Thyroid gland (tissue), 4 donors: ENCODE results near the gene TEX2. TPM values are rescaled to one million over a fixed set of nuclear protein-coding genes. Genes with fewer than 3 reads are reported as not detected.

ENCODE experiments used
- DNase-seq, 2 donors: peaks; one replicate each; pipeline ENCODE4 v3.0.0-alpha.2; 2019
- H3K27ac ChIP-seq, 3 donors: fragments of 200-600 bp; sonication (generic); 1 replicate in 2 of 3; 2 replicates in 1 of 3; pipeline ENCODE4 v1.5.1; 2016 to 2019; ENCODE audit warnings: mild to moderate bottlenecking in 1 of 3, moderate library complexity in 1 of 3
- H3K27me3 ChIP-seq: fragments of 200-600 bp; sonication (generic); one replicate; pipeline ENCODE4 v1.5.1; 2019
- H3K36me3 ChIP-seq, 2 donors: fragments of 200-600 bp; sonication (generic); one replicate each; pipeline ENCODE4 v1.5.1; 2016 to 2019
- H3K4me1 ChIP-seq, 2 donors: fragments of 200-600 bp; sonication (generic); one replicate each; pipeline ENCODE4 v1.5.1; 2017 to 2019
- H3K4me3 ChIP-seq, 3 donors: fragments of 200-600 bp; sonication (generic); replicated peaks in 1 of 3; 1 replicate in 2 of 3; 2 replicates in 1 of 3; pipeline ENCODE4 v1.5.1; 2016; ENCODE audit warnings: mild to moderate bottlenecking in 1 of 3
- H3K9me3 ChIP-seq: fragments of 200-600 bp; sonication (generic); one replicate; pipeline ENCODE4 v1.5.1; 2017
- POLR2A ChIP-seq, 2 donors: fragments of 450-650 bp; IDR thresholded peaks; one replicate each; pipeline ENCODE4 v1.6.1; 2017; ENCODE audit warnings: antibody characterized with exemption in 2 of 2, mild to moderate bottlenecking in 2 of 2, moderate library complexity in 1 of 2
- WGBS, 2 donors: methylation state at CpG; one replicate each; pipeline ENCODE4 v1.1.5; 2017; 5-methylcytosine and 5-hydroxymethylcytosine counted together
- intact Hi-C: fragments of 100-400 bp; cut with DNase I; formaldehyde crosslinking; loops from one replicate; pipeline ENCODE4 v1.15.1; 2023
- total RNA-seq, 4 donors: library from RNA; depleted of rRNA; stranded (reverse); fragments of >200 nt; gene quantifications; one replicate each; pipeline ENCODE4 v1.2.3, GENCODE V29; 2016
- TF ChIP-seq, protein P1 (sequence below), 6 experiments: fragments of 200-600 bp in 3 of 6; fragments of 450-650 bp in 3 of 6; sonication (generic) in 3 of 6; IDR thresholded peaks; one replicate each; pipeline ENCODE4 v1.5.1; 2016 to 2019; ENCODE audit warnings: antibody characterized with exemption in 6 of 6, mild to moderate bottlenecking in 2 of 6, inconsistent platforms in 1 of 6, moderate library complexity in 1 of 6

TEX2 gene
- total RNA-seq, 4 donors from 2014 or later = 63.9 to 101 (median 71.7) TPM

DNA sequence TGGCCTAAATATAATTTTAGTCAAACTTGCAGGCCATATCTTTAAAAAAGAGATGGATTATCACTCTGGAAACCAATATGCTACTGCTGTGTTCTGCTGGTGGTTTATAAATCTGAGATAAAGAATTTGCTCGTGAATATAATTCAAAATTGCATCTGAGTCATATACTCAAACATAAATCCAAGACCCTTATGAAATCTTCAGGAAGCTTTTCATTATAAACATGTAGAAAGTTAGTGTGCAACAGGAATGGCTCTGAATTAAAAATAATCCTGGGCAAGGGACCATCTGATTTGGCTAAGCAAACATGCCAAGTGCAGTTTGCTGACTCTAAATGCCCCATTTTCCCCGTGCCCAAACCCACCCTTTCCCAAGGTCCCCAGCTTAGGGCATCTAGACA, 57.3 kb downstream of the TEX2 start:
- Histone ChIP-seq H3K27me3 (no peaks in the 10 kb centered on the region), H3K9me3 (no peaks in the 10 kb centered on the region), H3K4me1 (peaks cover 22 to 23% of the 10 kb centered on the region in 2 donors), H3K4me3 (no peak overlapping the region), H3K36me3 (no peaks in the 10 kb centered on the region), H3K27ac (no peak overlapping the region)
- DNase-seq = no peak
- TF ChIP-seq, protein P1, sequence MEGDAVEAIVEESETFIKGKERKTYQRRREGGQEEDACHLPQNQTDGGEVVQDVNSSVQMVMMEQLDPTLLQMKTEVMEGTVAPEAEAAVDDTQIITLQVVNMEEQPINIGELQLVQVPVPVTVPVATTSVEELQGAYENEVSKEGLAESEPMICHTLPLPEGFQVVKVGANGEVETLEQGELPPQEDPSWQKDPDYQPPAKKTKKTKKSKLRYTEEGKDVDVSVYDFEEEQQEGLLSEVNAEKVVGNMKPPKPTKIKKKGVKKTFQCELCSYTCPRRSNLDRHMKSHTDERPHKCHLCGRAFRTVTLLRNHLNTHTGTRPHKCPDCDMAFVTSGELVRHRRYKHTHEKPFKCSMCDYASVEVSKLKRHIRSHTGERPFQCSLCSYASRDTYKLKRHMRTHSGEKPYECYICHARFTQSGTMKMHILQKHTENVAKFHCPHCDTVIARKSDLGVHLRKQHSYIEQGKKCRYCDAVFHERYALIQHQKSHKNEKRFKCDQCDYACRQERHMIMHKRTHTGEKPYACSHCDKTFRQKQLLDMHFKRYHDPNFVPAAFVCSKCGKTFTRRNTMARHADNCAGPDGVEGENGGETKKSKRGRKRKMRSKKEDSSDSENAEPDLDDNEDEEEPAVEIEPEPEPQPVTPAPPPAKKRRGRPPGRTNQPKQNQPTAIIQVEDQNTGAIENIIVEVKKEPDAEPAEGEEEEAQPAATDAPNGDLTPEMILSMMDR (IDR thresholded peaks at IDR 0.05) = no peak
- no peak for TF ChIP-seq POLR2A (IDR thresholded peaks at IDR 0.05)
- 69 to 75% methylated on average over 2 of the region's 2 CpGs for WGBS, 2 donors
- intact Hi-C loops = no loop called here

DNA sequence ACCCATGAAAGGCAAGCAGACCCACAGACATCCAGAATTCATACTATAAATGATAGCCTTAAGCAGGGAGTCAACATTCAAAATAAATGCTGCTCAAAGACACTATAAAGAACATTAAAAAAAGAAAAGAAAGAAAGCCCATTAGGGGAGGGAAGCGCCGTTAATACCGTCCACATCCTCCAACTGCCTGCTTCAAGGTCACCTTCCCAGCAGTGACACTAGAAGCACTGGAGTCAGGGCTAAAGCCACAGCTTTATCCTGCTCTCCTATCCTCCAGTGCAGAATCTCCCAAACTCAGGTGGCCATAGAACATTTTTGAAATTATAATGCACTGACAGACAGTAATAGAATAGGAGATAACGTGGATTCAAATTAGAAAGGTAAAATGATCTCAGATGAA, 59.4 kb downstream of the TEX2 start:
- 67 to 70% methylated on average over 4 of the region's 4 CpGs for WGBS, 2 donors
- H3K27ac ChIP-seq = no peak overlapping the region

DNA sequence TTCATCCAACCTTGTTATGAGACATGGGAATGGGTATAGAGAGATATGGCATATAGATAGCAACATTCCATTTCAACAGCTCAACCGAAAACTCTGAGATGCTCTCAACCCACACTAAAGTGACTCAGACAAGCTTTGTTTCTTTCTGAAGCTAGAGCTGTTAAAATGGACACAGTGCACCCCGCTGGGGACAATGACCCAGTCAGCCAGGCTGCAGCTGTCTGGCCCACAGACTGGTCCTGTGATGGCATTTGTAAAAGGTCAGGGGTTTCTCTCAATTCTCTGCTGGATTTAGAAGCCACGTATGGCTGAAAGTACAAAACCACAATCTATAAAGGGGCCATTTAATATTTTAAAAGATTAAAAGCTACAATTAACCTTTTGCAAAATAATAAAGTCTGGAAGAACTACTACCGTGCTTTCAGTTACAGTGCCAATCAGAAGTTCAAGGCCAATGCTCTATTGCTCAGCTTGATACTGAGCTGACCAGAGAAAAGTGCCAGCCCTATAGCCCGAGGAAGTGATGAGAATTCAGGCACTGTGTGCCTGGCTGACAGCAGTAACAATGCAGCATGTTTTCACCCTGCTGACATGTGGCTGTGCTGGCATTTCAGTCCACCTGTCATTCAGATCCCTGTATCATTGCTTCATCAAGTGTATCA, 60.2 kb downstream of the TEX2 start:
- 89 to 93% methylated on average over 5 of the region's 5 CpGs for WGBS, 2 donors
- Histone ChIP-seq H3K4me3 (no peak overlapping the region), H3K9me3 (no peaks in the 10 kb centered on the region), H3K27ac (no peak overlapping the region), H3K4me1 (peaks cover 7 to 12% of the 10 kb centered on the region in 2 donors), H3K36me3 (no peaks in the 10 kb centered on the region), H3K27me3 (no peaks in the 10 kb centered on the region)
- intact Hi-C loops = no loop called here
- TF ChIP-seq, protein P1 (IDR thresholded peaks at IDR 0.05) = no peak
- TF ChIP-seq POLR2A (IDR thresholded peaks at IDR 0.05) = no peak
- no peak for DNase-seq

More for the DNA sequence above, 59.4 kb downstream of the TEX2 start:
- DNase-seq = no peak
- Histone ChIP-seq H3K36me3 (no peaks in the 10 kb centered on the region), H3K4me3 (no peak overlapping the region), H3K4me1 (peaks cover 12 to 20% of the 10 kb centered on the region in 2 donors), H3K9me3 (no peaks in the 10 kb centered on the region), H3K27me3 (no peaks in the 10 kb centered on the region)
- TF ChIP-seq, protein P1 (IDR thresholded peaks at IDR 0.05) = no peak
- TF ChIP-seq POLR2A (IDR thresholded peaks at IDR 0.05) = no peak
- intact Hi-C loops = no loop called here

DNA sequence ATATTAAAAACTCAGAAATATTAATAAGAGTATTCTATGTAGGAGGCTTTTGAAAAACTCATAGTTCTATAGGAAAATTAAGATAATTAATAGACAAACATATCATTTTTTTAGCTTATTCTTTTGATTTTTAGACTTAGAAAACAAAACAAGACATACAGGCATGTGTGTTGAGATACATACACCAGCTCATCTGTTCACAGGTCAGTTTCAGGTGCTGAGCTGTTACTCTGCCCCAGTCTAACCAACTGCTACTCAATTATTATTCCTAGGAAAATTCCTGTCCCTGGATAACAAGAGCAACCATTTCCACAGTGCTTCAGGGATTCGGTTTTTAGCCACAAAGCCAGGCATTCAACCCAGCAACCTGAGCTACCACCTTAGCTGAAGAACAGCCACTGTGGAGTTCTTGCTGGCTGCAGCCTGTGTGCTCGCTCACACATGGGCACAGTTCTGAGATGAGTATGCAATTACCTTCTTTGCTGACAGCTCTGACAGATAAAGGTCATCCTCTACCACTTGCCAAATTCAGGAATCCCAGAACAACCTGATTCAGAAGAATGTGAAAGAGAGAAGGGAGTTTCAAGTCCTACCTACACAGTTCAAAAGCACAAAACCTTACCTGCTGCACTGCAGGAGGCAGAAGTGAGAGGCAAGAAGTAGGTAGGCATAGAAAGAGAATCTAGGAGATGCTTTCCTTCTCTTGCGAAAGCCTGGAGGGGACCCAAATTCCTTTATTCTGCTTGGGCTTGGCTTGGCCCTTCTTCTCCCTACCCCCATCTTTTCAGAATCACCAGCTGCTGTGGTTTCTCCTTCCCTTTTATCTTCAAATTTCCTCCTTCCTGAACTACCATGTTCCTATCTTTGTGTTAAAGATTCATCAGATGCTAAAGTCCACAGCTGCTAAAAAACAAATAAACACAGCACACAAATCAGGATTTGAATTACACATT, 62.7 kb downstream of the TEX2 start:
- Histone ChIP-seq H3K4me1 (peaks cover 0 to 12% of the 10 kb centered on the region in 2 donors), H3K27me3 (no peaks in the 10 kb centered on the region), H3K36me3 (no peaks in the 10 kb centered on the region), H3K4me3 (no peak overlapping the region), H3K27ac (no peak overlapping the region), H3K9me3 (no peaks in the 10 kb centered on the region)
- TF ChIP-seq, protein P1 (IDR thresholded peaks at IDR 0.05) = no peak
- TF ChIP-seq POLR2A (IDR thresholded peaks at IDR 0.05) = no peak
- 68 to 80% methylated on average over 3 of the region's 3 CpGs for WGBS, 2 donors
- intact Hi-C loops = no loop called here
- DNase-seq = no peak
